Activated CD8-positive, alpha-beta memory T cell treated with anti-CD3 and anti-CD28 coated beads for 4 hours (primary cell): ENCODE data around the gene SLX4.
A peak's percentile ranks its signal among the peaks of the same experiment; 100 is the strongest.
"Not testable (repeated sequence)": the region's sequence is repeated elsewhere in the genome, so short reads cannot be mapped to it uniquely, and the experiment has no call there.

Experiments
- DNase-seq, 2 donors: peaks; one replicate each; pipeline ENCODE4 v3.0.0-alpha.2; 2020; ENCODE audit warnings: low read depth in 2 of 2

The SLX4 gene, protein sequence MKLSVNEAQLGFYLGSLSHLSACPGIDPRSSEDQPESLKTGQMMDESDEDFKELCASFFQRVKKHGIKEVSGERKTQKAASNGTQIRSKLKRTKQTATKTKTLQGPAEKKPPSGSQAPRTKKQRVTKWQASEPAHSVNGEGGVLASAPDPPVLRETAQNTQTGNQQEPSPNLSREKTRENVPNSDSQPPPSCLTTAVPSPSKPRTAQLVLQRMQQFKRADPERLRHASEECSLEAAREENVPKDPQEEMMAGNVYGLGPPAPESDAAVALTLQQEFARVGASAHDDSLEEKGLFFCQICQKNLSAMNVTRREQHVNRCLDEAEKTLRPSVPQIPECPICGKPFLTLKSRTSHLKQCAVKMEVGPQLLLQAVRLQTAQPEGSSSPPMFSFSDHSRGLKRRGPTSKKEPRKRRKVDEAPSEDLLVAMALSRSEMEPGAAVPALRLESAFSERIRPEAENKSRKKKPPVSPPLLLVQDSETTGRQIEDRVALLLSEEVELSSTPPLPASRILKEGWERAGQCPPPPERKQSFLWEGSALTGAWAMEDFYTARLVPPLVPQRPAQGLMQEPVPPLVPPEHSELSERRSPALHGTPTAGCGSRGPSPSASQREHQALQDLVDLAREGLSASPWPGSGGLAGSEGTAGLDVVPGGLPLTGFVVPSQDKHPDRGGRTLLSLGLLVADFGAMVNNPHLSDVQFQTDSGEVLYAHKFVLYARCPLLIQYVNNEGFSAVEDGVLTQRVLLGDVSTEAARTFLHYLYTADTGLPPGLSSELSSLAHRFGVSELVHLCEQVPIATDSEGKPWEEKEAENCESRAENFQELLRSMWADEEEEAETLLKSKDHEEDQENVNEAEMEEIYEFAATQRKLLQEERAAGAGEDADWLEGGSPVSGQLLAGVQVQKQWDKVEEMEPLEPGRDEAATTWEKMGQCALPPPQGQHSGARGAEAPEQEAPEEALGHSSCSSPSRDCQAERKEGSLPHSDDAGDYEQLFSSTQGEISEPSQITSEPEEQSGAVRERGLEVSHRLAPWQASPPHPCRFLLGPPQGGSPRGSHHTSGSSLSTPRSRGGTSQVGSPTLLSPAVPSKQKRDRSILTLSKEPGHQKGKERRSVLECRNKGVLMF (N-terminal part only)

DNA sequence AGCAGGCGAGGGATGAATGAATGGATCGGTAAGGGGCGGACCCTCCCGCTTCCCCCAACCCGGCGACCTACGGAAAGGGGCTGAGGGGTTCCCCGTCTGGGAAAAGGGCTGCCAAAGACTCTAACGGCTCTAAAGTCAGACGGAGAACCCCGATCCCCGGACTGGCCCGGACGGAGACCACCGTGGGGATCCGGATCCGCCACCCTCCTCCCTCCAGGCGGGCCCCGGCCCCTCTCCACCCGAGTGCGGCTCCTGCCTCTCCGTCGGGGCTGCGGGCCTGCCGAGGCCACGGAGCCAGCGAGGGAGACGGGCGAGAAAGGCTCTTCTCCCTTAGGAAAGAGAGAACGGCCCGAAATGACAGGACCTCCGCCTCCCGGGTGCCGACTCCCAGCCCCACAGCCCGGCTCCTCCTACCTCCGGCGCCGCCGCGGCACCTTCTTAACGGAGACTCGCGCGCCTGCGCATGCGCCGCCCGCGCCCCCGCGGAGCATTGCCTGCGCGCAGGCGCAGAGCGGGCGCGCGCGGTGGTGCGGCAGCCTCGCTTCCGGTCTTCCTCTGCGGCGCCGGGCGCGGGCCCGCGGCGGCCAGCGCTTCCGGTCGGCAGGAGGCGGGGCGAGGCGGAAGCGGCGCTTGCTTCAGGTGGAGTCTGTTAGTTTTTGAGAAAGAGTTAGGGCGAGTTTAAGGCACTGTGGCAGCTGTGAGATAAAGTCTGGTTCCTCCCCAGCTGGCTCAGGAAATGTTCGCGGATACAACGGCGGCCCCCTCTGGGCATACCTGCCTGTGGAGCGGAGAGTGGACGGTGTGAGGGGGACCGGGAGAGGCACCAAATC, at the start of gene SLX4:
SLX4 (minus strand) TSS at position 461 of the 830 bp plus-strand sequence. CDS start 2,642 bp downstream, outside the sequence.
- peak; percentile 79 to 80 for DNase-seq

DNA sequence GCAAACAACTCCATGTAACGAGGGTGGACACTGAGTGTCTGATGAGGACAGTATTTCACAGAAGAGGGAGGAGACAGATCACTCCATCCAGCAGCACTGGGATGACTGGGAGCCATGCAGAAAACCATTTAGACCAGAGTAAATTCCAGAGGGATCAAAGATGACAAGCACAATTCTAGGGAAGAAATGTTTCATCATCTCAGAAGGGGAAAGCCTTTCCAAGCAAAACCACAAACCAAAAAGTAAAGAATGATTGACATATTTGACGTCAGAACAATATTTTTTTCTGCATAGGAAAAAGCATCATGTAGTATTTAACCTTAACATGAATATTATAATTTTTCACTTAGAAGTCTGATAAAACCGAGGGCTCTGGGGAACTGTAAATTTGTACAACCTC, 47.8 kb upstream of the SLX4 start:
- DNase-seq, result no peak

DNA sequence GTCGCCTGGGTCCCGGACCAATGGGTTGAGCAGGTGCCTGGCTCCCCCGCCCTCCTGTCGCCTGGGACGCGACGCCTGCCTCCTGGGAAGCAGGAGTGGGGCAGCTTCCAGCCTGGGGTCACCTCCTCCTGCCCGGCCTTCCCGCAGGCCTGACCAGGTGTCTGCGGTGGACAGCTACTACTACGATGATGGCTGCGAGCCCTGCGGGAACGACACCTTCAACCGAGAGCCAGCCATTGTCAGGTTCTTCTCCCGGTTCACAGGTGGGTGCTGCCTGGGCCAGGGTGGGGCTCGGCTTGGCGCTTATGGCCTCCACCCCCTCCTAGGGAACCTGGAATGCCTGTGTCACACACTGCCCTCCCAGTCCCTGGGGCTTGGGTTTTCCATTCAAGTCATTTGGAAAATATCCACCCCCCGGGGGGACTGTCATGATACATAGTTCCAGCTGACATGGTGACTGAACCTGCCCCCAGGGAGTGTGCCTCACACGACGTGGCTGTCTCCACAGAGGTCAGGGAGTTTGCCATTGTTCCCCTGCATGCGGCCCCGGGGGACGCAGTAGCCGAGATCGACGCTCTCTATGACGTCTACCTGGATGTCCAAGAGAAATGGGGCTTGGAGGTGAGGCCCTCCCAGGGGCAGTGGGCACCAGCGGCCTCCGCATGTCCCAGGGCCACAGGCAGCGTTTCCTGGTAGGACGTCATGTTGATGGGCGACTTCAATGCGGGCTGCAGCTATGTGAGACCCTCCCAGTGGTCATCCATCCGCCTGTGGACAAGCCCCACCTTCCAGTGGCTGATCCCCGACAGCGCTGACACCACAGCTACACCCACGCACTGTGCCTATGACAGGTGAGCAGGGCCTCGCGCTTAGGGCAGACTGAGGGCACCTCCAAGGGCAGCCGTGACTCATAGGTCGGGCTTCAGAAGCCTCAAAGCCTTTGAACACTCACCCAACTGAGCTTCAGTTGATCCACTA, 45.4 kb upstream of the SLX4 start:
- peak in 1 of 2 donors; percentile 50 for DNase-seq

DNA sequence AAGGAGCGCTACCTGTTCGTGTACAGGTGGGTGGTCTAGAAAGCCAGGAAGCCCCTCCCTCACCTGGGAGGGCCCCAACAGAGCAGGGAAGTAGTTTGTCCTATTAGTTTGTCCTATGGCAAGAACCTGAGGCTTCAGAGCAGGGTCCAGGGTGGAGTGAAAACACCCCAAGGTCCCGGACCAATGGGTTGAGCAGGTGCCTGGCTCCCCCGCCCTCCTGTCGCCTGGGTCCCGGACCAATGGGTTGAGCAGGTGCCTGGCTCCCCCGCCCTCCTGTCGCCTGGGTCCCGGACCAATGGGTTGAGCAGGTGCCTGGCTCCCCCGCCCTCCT, 44.7 kb upstream of the SLX4 start:
- DNase-seq, result not testable (repeated sequence)

DNA sequence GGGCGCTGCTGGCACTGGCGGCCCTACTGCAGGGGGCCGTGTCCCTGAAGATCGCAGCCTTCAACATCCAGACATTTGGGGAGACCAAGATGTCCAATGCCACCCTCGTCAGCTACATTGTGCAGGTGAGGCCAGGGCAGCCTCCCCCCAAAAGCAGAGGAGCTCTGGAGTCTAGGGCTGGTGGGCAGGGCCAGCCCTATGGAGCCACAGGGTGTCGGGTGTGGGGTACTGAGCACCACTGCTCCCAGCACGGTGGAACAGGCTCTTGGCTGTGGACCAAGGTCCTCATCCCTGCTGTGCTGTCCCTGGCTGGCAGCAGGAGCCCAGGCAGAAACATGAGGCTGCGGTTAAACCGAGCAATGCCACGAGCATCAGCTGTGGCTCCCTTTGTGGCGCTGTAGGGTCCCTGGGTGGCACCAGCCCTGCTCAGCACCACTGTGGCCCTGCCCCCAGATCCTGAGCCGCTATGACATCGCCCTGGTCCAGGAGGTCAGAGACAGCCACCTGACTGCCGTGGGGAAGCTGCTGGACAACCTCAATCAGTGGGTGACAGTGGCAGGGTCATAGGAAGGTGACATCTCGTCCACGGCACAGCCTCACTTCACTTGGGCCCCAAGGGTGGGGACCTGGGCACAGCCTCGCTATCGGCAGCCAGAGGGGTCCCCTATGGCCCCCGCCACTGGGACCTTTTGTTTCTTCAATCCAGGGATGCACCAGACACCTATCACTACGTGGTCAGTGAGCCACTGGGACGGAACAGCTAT, 44.2 kb upstream of the SLX4 start:
- no peak for DNase-seq

DNA sequence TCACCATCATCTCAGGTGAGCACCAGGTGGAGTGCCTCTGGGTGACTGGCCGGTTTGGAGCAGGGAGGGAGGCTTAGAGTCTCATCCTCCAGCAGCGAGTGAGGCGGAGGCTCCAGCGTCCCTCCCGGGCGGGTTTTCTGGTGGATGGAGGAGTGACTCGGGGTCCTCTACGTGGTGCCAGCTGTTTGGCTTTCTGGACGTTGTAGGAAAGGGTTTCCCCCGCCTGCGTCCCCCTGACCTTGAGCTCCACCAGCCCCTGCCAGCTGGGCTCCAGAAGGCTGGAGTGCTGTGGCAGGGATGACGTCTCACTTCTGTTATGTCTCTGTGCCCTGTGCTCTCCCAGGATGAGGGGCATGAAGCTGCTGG, 43.6 kb upstream of the SLX4 start:
- DNase-seq, result no peak

DNA sequence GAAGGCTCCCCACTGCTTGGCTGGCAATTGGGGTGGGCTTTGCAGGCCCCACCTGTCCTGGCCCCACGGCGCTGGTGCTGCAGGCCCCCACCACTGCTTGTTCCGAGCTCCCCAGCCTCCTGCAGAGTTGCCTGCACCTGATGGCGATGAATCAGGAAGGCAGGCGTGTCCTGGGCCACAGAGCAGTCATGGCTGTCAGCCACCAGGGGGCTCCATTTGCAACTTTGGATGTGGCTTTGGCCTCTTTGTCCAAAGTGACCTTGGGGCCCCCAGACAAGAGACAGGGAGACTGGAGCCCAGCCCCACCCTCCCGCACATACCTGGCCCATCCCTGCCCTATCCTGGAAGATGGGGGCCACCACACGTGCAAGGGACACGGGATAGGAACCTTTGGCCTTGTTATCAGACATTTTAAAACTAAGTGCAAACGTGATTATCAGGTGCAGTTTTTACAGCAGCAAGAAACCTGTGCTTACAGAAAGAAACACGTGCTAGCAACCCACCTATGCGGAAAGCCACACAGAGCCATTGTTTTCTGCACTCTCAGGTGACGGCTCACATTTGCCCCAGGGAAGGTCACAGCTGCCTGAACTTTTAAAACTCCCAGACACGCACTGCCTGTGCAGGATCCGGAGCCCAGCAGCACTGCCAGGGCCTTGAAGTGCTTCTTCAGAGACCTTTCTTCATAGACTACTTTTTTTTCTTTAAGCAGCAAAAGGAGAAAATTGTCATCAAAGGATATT, 43.0 kb upstream of the SLX4 start, which contains the start of gene DNASE1:
DNASE1 (plus strand) TSS at position 443 of the 743 bp plus-strand sequence. CDS start 683 bp downstream, outside the sequence.
- peak in 1 of 2 donors; percentile 11 for DNase-seq

DNA sequence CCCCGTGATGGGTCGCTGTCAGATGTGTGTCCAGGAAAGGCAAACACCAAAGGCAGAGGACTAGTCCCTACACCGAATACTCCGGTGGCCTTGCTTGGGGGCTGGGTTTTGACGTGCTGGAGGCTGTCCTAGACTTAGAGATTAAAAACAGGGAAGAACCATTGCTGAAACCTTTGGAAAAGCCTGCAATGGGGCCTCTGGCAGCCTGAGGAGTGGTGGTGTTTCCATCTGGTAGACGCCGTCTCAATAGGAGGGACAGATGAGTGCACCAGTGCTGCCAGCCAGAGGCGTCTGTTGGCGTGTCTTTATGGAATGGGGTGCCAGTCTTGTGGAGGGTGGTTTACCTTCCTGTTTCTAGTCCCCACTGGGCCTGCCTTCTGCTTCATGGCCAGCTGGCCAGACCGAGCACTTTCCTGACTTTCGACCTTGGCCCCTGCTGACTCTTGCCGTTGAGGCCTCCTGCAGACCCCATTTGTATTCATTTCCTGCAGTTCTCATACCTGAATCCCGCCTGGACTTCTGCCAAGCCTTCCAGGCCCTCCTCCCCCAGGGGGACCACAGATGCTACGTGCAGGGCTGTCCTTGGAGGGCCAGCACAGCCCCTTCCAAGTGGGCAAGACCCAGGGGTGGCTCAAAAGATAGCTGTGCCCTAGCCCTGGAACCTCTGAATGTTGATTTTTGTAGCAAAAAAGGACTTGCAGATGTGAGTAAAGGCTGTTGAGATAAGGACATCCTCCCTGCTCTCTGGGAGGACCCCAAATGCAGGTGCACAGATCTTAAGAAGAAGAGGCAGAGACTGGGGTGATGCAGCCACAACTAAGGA, 41.2 kb upstream of the SLX4 start:
- no peak for DNase-seq

DNA sequence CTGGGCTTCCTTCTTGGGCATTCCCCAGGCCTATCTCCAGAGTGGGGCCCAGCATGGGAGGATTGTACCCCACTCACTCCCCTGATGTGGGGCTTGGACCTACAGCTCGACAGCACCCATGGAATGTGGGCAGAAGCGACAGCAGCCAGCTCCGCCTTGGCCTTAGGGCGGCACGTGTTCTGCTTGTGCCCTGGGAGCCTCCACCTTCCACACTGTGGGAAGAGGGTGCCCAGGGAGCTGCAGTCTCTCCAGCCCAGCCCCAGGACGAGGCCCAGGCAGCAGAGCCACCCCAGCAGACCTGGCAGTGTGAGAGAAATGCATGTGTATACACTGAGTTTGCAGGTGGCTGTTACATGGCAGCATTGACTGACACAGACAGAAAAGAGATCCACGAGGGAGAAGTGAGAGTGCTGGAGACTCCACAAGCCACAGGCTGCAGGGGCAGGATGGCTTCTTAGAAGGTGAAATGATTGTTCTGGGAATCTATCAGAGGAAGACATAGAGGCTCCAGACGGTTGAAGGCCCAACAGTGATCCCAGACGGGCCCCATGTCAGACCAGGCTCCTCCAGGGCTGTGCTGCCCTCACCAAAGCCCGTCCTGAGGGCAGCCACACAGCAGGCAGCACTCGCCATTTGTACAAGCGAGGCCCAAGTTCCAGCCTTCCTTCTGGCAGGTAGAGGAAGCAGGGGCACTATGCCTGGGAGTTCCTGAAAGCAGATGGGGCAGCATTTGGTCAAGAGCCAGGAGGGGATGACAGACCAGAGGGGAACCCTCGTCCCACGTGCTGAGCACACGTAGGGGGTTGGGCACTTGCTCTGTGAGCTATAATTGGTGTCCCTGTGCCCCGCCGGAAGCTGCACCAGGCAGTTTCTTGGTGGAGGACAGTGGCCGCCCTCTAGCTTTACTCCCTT, 40.3 kb upstream of the SLX4 start:
- DNase-seq, result no peak

DNA sequence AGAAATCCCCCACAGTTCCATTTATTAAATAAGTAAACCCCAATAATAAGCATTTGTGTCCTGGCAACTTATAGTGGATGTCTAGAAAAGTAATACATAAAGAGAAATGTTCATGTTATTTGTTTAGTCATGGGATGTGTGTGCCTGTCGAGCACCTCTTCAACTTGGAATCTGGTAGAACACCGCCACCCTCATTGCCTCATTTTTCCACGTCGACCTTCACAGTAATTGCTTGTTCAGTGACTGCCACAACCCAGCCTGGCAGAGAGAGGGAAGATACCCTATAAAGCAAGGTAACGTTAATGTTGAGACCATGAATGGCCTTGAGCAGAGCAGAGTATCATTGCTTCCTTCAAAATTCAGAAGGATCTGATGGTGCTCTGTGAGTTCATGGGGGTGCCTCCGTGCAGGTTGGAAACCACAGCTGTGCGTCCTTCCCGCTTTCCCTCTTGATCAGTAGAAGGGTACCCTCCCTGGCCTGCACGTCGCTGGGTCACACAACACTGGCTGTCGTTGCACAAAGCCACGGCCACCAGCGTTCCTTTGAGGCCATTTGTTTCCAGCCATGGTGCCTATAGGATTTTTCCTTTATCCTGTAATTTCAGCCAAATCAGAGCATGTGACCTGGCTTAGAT, 39.3 kb upstream of the SLX4 start:
- no peak for DNase-seq

DNA sequence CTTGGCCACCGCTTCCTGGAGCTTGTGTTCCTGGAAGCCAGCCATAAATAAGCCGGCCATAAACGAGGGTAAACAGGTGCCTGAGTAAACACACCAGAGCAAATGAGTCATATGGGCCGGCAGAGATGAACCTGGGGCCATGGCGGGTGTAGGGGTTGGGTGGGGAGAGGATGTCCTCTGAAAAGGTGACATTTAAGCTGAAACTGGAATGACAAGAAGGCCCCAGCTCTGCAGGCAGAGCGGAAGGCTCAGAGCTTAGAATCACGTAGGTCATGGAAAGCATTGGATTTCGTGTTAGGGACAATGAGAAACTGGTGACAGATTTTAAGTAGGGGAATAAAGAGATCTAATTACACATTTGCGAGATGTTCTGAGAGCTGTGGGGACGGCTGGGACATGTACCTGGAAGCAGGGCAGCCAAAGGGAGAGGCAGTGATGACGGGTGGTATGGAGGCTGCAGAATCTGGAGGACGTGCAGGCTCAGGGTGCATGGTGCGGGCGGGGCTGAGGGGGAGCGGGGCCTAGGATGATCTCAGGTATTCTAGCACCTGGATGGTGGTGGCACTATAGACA, 35.0 kb upstream of the SLX4 start:
- DNase-seq, result no peak

DNA sequence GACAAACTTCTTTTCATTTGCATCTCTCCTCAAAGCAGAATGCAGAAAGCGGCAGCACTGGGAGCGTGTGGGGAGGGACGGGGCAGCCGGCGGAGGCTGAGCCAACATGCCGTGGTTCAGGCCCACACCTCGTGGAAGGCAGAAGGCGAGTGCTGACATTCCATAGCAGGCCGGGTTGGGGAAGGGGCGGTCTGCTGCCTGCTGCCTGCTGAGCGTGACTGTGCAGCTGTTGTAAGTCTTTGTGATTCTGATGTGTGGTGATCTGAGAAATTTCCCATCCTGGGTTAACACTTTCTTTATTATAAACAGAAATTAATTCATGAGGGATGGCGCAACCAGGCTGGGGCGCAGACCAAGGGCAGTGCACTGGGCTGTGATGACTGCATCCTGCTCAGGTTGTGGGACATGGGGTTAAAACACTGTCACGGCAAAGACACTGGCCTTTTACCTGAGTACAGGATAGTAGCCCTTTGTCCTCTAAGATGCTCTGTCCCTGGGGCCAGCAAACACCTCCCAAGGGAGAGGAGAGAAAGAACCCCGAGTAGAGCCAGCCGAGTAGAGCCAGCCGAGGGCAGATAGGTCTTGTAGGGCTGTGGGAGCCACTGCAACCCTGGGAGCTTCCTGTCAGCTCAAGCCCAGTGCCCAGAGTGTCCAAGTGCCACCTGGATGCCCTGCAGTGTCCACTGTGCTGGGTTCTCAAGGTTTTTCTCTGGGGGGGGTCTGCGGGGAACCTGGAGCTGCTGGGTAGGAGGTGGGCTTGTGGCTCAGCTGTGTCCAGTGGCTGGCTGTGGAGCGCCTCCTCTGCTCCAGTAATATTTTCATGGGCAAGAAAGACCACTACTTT, 34.3 kb upstream of the SLX4 start:
- DNase-seq, result no peak

DNA sequence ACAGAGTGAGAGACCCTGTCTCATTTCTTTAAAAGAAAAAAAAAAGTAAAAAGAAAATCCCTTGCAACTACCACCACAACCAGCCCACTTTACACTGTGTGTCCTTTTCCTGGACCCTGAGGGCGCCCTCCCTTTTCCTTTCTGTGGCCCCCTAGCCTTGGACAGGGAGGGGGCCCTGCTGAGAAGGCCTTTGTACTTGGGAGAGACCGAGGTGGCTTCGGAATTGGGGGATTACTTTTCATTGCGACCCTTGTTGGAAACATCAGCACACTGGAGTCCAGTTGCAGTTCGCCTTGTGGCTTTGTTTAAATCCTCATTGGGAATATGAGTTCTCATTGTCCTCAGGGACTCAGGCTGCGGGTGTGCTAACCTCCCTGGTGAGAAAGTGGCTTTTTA, 33.7 kb upstream of the SLX4 start:
- no peak for DNase-seq

DNA sequence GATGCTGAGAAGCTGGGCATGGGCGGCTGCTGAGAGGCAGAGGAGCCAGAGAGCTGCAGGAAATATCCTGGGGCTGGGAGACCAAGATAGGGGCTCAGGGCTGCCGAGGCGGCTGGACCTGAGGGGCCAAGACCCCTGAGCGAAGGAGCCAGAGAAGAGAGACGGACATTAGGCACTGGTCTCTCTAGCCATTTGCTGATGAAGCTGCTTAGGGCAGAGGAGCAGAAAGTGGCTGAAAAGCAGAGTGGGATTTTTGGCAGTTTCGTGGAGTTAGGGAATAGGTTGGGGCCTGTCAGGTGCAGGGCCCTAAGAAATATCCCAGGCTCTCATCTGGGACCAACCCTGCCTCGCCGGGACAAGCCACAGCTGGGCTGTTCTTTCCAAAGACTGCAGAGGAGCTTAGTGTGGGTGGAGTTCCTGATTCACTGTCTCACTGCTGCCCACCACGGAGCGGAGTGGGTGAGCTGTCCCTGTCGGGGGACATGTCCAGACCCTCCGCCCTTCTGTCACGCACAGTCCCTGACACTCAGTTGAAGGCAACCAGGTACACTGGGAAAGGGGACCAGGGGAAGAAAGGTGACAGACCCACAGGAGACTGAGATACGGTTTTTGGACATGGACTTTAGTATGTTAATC, 31.8 kb upstream of the SLX4 start:
- DNase-seq, result no peak
